HG02678 (cell line): ENCODE measurements around the gene MYNN.
"Not testable (repeated sequence)": the region's sequence is repeated elsewhere in the genome, so short reads cannot be mapped to it uniquely, and the experiment has no call there.

ENCODE experiments used
- ATAC-seq: cut with Tn5 transposase; IDR thresholded peaks from one replicate; pipeline ENCODE4 v1.9.1; 2021; ENCODE audit warnings: mild to moderate bottlenecking, moderate library complexity; ENCODE audit not compliant: unreplicated experiment

The MYNN gene

GRCh38 chr3:169772897-169773816, at the start of gene MYNN:
TSS of gene MYNN (plus strand) at chr3:169773396. CDS start at chr3:169774296, 900 bp downstream.
- ATAC-seq = peak; percentile 80

- ATAC-seq = not testable (repeated sequence)
Measured at GRCh38 chr3:169731857-169732256, 41.3 kb upstream of the MYNN start.

GRCh38 chr3:169739067-169739466, 34.1 kb upstream of the MYNN start:
- ATAC-seq = no peak

- no peak for ATAC-seq
Measured at GRCh38 chr3:169744366-169745054, 28.7 kb upstream of the MYNN start.

- ATAC-seq = no peak
Measured at GRCh38 chr3:169746924-169747323, 26.3 kb upstream of the MYNN start.

GRCh38 chr3:169748670-169749069, 24.5 kb upstream of the MYNN start:
- ATAC-seq = no peak

GRCh38 chr3:169750665-169751064, 22.5 kb upstream of the MYNN start:
- no peak for ATAC-seq

- ATAC-seq = no peak
Measured at GRCh38 chr3:169751875-169752274, 21.3 kb upstream of the MYNN start.

- no peak for ATAC-seq
Measured at GRCh38 chr3:169754711-169755110, 18.5 kb upstream of the MYNN start.

- no peak for ATAC-seq
Measured at GRCh38 chr3:169755488-169755887, 17.7 kb upstream of the MYNN start.

- ATAC-seq = no peak
Measured at GRCh38 chr3:169758359-169758994, 14.7 kb upstream of the MYNN start.

GRCh38 chr3:169759256-169759655, 13.9 kb upstream of the MYNN start:
- peak; percentile 62 for ATAC-seq

- ATAC-seq = no peak
Measured at GRCh38 chr3:169760479-169760878, 12.7 kb upstream of the MYNN start.

- ATAC-seq = peak; percentile 36
Measured at GRCh38 chr3:169764312-169764881, 8.8 kb upstream of the MYNN start.

- peak; percentile 80 for ATAC-seq
Measured at GRCh38 chr3:169764882-169765612, 8.1 kb upstream of the MYNN start, which contains the start of gene TERC. TSS of gene TERC (minus strand) at chr3:169765060.

GRCh38 chr3:169769287-169770181, 3.7 kb upstream of the MYNN start, which contains the start of gene ACTRT3:
TSS of gene ACTRT3 (minus strand) at chr3:169769561. CDS start at chr3:169769520, 41 bp downstream.
- ATAC-seq = peak; percentile 26

- ATAC-seq = peak; percentile 16
Measured at GRCh38 chr3:169771497-169772304, 1.5 kb upstream of the MYNN start.

GRCh38 chr3:169772305-169772896, 795 bp upstream of the MYNN start:
- ATAC-seq = peak; percentile 20
